A549 (cell line): ENCODE measurements around the gene PTMS. TPM values are rescaled to one million over a fixed set of nuclear protein-coding genes. Genes with fewer than 3 reads are reported as not detected.

ENCODE experiments used
- ATAC-seq, 2 experiments: fragments of 200-7000 bp in 1 of 2; fragments of >200 bp in 1 of 2; cut with Nextera tagmentation in 1 of 2; cut with Tn5 transposase in 1 of 2; 3 replicates each; pipeline versions ENCODE4 v1.8.0 to v1.9.1; 2018 to 2020; ENCODE audit warnings: mild to moderate bottlenecking in 1 of 2, moderate library complexity in 1 of 2
- CTCF ChIA-PET: fragments of 300-600 bp; sonication (Branson Sonifier 250); formaldehyde crosslinking; extraction: SDS; loops from one replicate; lab custom pipeline; 2021; ENCODE audit warnings: antibody characterized with exemption, inconsistent platforms; lab: Yijun Ruan, JAX
- POLR2A ChIA-PET: fragments of 350-600 bp; formaldehyde crosslinking; extraction: SDS; loops from one replicate; lab custom pipeline; 2021; ENCODE audit warnings: antibody characterized with exemption, inconsistent platforms; lab: Yijun Ruan, JAX
- DNase-seq, 2 experiments: peaks; one replicate each; pipeline versions ENCODE4 v3.0.0 to v3.0.0-alpha.2; 2011 to 2016; ENCODE audit warnings: low read depth in 1 of 2, low spot score in 1 of 2
- FAIRE-seq: peaks from 2 replicates; lab custom pipeline; 2011; peaks lifted over from hg19 to GRCh38; lab: Jason Lieb, UNC
- H3K27ac ChIP-seq, 2 experiments: fragments of >200 bp; sonication (Bioruptor Twin); formaldehyde crosslinking; 3 replicates each; pipeline ENCODE4 v1.5.1; 2016 to 2017
- H3K4me1 ChIP-seq: fragments of >200 bp; sonication (Bioruptor Twin); formaldehyde crosslinking; 3 replicates; pipeline ENCODE4 v1.6.1; 2016
- H3K4me2 ChIP-seq: fragments of >200 bp; sonication (Bioruptor Twin); formaldehyde crosslinking; 3 replicates; pipeline ENCODE4 v1.6.1; 2016
- H3K4me3 ChIP-seq: fragments of >200 bp; sonication (Bioruptor Twin); formaldehyde crosslinking; 3 replicates; pipeline ENCODE4 v1.5.1; 2016
- H3K9me3 ChIP-seq: fragments of >200 bp; sonication (Bioruptor Twin); formaldehyde crosslinking; 3 replicates; pipeline ENCODE4 v1.6.1; 2016
- ATOH8 ChIP-seq: fragments of 250-450 bp; sonication (Bioruptor Pico); IDR thresholded peaks from 2 replicates; pipeline ENCODE4 v1.5.0; 2020; ENCODE audit warnings: low read depth, mild to moderate bottlenecking, moderate library complexity
- BCL3 ChIP-seq: fragments of >200 bp; sonication (Bioruptor Twin); formaldehyde crosslinking; IDR thresholded peaks from 3 replicates; pipeline ENCODE4 v1.6.1; 2016
- CBX2 ChIP-seq: fragments of 200-600 bp; sonication (generic); IDR thresholded peaks from 2 replicates; pipeline ENCODE4 v1.6.1; 2016; ENCODE audit warnings: low read depth, mild to moderate bottlenecking, borderline replicate concordance
- CHD2 ChIP-seq: fragments of 150-350 bp; IDR thresholded peaks from 2 replicates; pipeline ENCODE4 v1.6.1; 2014; ENCODE audit warnings: low read length; ENCODE audit not compliant: partially characterized antibody
- CHD4 ChIP-seq: fragments of 200-600 bp; sonication (generic); IDR thresholded peaks from 2 replicates; pipeline ENCODE4 v1.6.1; 2016; ENCODE audit warnings: antibody characterized with exemption, mild to moderate bottlenecking, borderline replicate concordance
- EHMT2 ChIP-seq: fragments of 200-600 bp; sonication (generic); IDR thresholded peaks from 2 replicates; pipeline ENCODE4 v1.6.1; 2016; ENCODE audit warnings: antibody characterized with exemption, low read depth, mild to moderate bottlenecking, moderate library complexity
- FOSB ChIP-seq: fragments of 250-450 bp; sonication (Bioruptor Pico); IDR thresholded peaks from 2 replicates; pipeline ENCODE4 v1.5.0; 2020; ENCODE audit warnings: mild to moderate bottlenecking, moderate library complexity
- FOSL2 ChIP-seq, 2 experiments: fragments of 450-650 bp in 1 of 2; fragments of >200 bp in 1 of 2; sonication (Bioruptor Twin) in 1 of 2; formaldehyde crosslinking; IDR thresholded peaks; 2 replicates each; pipeline versions ENCODE4 v1.5.0 to v1.6.1; 2016 to 2020; ENCODE audit warnings: mild to moderate bottlenecking in 1 of 2, moderate library complexity in 1 of 2
- HES2 ChIP-seq: fragments of >200 bp; sonication (Bioruptor Twin); formaldehyde crosslinking; IDR thresholded peaks from 2 replicates; pipeline ENCODE4 v1.6.1; 2016
- HEYL ChIP-seq: fragments of 250-450 bp; sonication (Bioruptor Pico); IDR thresholded peaks from 2 replicates; pipeline ENCODE4 v1.8.0; 2021; ENCODE audit warnings: mild to moderate bottlenecking, moderate library complexity
- HOXA7 ChIP-seq: fragments of 250-450 bp; sonication (Bioruptor Pico); IDR thresholded peaks from 2 replicates; pipeline ENCODE4 v1.5.0; 2020; ENCODE audit warnings: mild to moderate bottlenecking, moderate library complexity
- HOXB13 ChIP-seq: fragments of 250-450 bp; sonication (Bioruptor Pico); IDR thresholded peaks from 2 replicates; pipeline ENCODE4 v1.5.0; 2020; ENCODE audit warnings: low read depth, mild to moderate bottlenecking, moderate library complexity
- HOXB5 ChIP-seq: fragments of 250-450 bp; sonication (Bioruptor Pico); IDR thresholded peaks from 2 replicates; pipeline ENCODE4 v1.5.0; 2020; ENCODE audit warnings: mild to moderate bottlenecking, moderate library complexity
- JUNB ChIP-seq: fragments of >200 bp; sonication (Bioruptor Twin); formaldehyde crosslinking; IDR thresholded peaks from 2 replicates; pipeline ENCODE4 v1.6.1; 2016
- KDM5A ChIP-seq: fragments of 200-600 bp; sonication (generic); IDR thresholded peaks from 2 replicates; pipeline ENCODE4 v1.6.1; 2016; ENCODE audit warnings: antibody characterized with exemption, mild to moderate bottlenecking
- NFE2L2 ChIP-seq: fragments of 150-350 bp; conservative IDR thresholded peaks from 2 replicates; pipeline ENCODE4 v1.6.1; 2014; ENCODE audit warnings: low read length
- NPAS2 ChIP-seq: fragments of 250-450 bp; sonication (Bioruptor Pico); IDR thresholded peaks from 2 replicates; pipeline ENCODE4 v1.8.0; 2022; ENCODE audit warnings: mild to moderate bottlenecking, moderate library complexity, borderline replicate concordance
- PHF8 ChIP-seq: fragments of 200-600 bp; sonication (generic); IDR thresholded peaks from 2 replicates; pipeline ENCODE4 v1.6.1; 2016; ENCODE audit warnings: low read depth, mild to moderate bottlenecking, antibody characterized with exemption, moderate library complexity, borderline replicate concordance
- POLR2AphosphoS2 ChIP-seq: conservative IDR thresholded peaks from 2 replicates; pipeline ENCODE4 v1.6.1; 2012; ENCODE audit warnings: low read length, improper control_type of control experiment, inconsistent platforms
- RAD21 ChIP-seq, 2 experiments: fragments of >200 bp in 1 of 2; sonication (Bioruptor Twin) in 1 of 2; formaldehyde crosslinking in 1 of 2; IDR thresholded peaks in 1 of 2; conservative IDR thresholded peaks in 1 of 2; 2 replicates in 1 of 2; 3 replicates in 1 of 2; pipeline ENCODE4 v1.6.1; 2012 to 2018; ENCODE audit warnings: inconsistent platforms in 1 of 2
- RARB ChIP-seq: fragments of 250-450 bp; sonication (Bioruptor Pico); IDR thresholded peaks from 2 replicates; pipeline ENCODE4 v1.8.0; 2021; ENCODE audit warnings: mild to moderate bottlenecking, moderate library complexity
- RCOR1 ChIP-seq: fragments of 150-350 bp; IDR thresholded peaks from 2 replicates; pipeline ENCODE4 v1.6.1; 2014; ENCODE audit warnings: antibody characterized with exemption, low read length, low read depth
- RFX5 ChIP-seq: fragments of 450-650 bp; IDR thresholded peaks from 2 replicates; pipeline ENCODE4 v1.7.1; 2014; ENCODE audit warnings: antibody characterized with exemption, mild to moderate bottlenecking, moderate library complexity
- RNF2 ChIP-seq: fragments of 200-600 bp; sonication (generic); IDR thresholded peaks from 2 replicates; pipeline ENCODE4 v1.6.1; 2016; ENCODE audit warnings: low read depth, mild to moderate bottlenecking, antibody characterized with exemption, moderate library complexity, borderline replicate concordance
- TFCP2L1 ChIP-seq: fragments of 250-450 bp; sonication (Bioruptor Pico); IDR thresholded peaks from 2 replicates; pipeline ENCODE4 v1.5.0; 2021; ENCODE audit warnings: mild to moderate bottlenecking
- USF2 ChIP-seq: fragments of 450-650 bp; IDR thresholded peaks from 2 replicates; pipeline ENCODE4 v1.6.1; 2014; ENCODE audit warnings: antibody characterized with exemption
- ZC3H11A ChIP-seq: fragments of 450-650 bp; IDR thresholded peaks from 2 replicates; pipeline ENCODE4 v1.6.1; 2014; ENCODE audit warnings: antibody characterized with exemption, mild to moderate bottlenecking
- ZNF302 ChIP-seq: fragments of 250-450 bp; sonication (Bioruptor Pico); IDR thresholded peaks from 2 replicates; pipeline ENCODE4 v1.9.0; 2021; ENCODE audit warnings: inconsistent platforms, mild to moderate bottlenecking, moderate library complexity
- ZSCAN20 ChIP-seq: fragments of 250-450 bp; sonication (Bioruptor Pico); IDR thresholded peaks from 2 replicates; pipeline ENCODE4 v1.8.0; 2022; ENCODE audit warnings: mild to moderate bottlenecking, moderate library complexity
- WGBS: methylation state at CpG from one replicate; pipeline ENCODE4 v1.1.6; 2017; ENCODE audit errors: missing lambda C conversion rate; 5-methylcytosine and 5-hydroxymethylcytosine counted together
- polyA plus RNA-seq, 4 experiments: library from polyadenylated mRNA; depleted of rRNA in 3 of 4; stranded (reverse); fragments of >200 nt; fragmentation: RNase III in 1 of 4; extraction: RNeasy Plus Mini Kit Qiagen cat#74134 plus additional on column Dnase treatment in 1 of 4; gene quantifications; 2 replicates in 3 of 4; 3 replicates in 1 of 4; pipeline ENCODE4 v1.2.3, GENCODE V29; 2011 to 2017

PTMS gene
- polyA plus RNA-seq, 2 of the 4 experiments (the other 2 are of a cell fraction): 391 to 1,195 TPM

- 0 out of 2 replicates have a peak, but pooled peaks have one; percentile 16 for TF ChIP-seq TFCP2L1 (CRISPR knock-in tag)
- TF ChIP-seq HES2: no peak
- TF ChIP-seq ZSCAN20 (CRISPR knock-in tag): no peak; the same call in 1 of the 2 replicates
- TF ChIP-seq RNF2: no peak
- no peak for TF ChIP-seq ZC3H11A
- TF ChIP-seq HEYL (CRISPR knock-in tag): no peak
Observed at GRCh38 chr12:6723607-6724408, 42.4 kb upstream of the PTMS start, which contains the start of gene COPS7A (continued).

GRCh38 chr12:6724409-6724797 lies 41.8 kb upstream of the PTMS start:
- 12% methylated on average over 10 of the region's 10 CpGs for WGBS
- CTCF ChIA-PET: interaction anchor here (0.9 to 7.6 kb wide), 12 partner anchors 9 to 148 kb away, joined by 3 to 52 read pairs (median 4); partner anchors contain the start of genes MLF2, SPSB2 and ZNF384

GRCh38 chr12:6725350-6725749 lies 40.8 kb upstream of the PTMS start:
- H3K27ac ChIP-seq: peak overlapping the region in 1 of 2 experiments; percentile 25; a peak in 2 of 6 replicates
- POLR2A ChIA-PET: no interaction called here
- DNase-seq: no peak
- CTCF ChIA-PET: interaction anchor here (1.6 to 7.6 kb wide), 6 partner anchors 10 to 100 kb away, joined by 4 to 52 read pairs (median 12); partner anchors contain the start of genes MLF2 and ZNF384
- no peak for TF ChIP-seq KDM5A
- no peak for TF ChIP-seq CHD4
- TF ChIP-seq RFX5: no peak
- no peak for ATAC-seq
- FAIRE-seq: no peak
- peak overlapping the region; percentile 94 for H3K4me2 ChIP-seq
- no peak overlapping the region for H3K4me3 ChIP-seq
- H3K9me3 ChIP-seq: no peaks in the 10 kb centered on the region
- H3K4me1 ChIP-seq: peaks cover 13% of the 10 kb centered on the region
- 89% methylated on average over 7 of the region's 7 CpGs for WGBS

More at GRCh38 chr12:6724409-6724797, 41.8 kb upstream of the PTMS start:
- ATAC-seq (peak; percentile 45 to 50), FAIRE-seq (no peak), DNase-seq (peak in 1 of 2 experiments; percentile 42)
- H3K27ac ChIP-seq: peak overlapping the region; percentile 86 to 89
- peak overlapping the region; percentile 94 for H3K4me2 ChIP-seq
- H3K4me3 ChIP-seq: peak overlapping the region; percentile 61
- POLR2A ChIA-PET: interaction anchor here (0.7 to 3.0 kb wide), 27 partner anchors 9 to 254 kb away, joined by 3 to 86 read pairs (median 4); partner anchors contain the start of genes C12orf57, GAPDH, MLF2 and NOP2
- H3K4me1 ChIP-seq: peaks cover 13% of the 10 kb centered on the region
- no peaks in the 10 kb centered on the region for H3K9me3 ChIP-seq
- TF ChIP-seq PHF8 (peak; percentile 2; the same call in 1 of the 2 replicates), RFX5 (no peak), NFE2L2 (no peak), ZNF302 (CRISPR knock-in tag) (no peak), FOSB (no peak), HOXB5 (no peak), POLR2AphosphoS2 (no peak), HOXA7 (no peak)

- POLR2A ChIA-PET: no interaction called here
- no peak overlapping the region for H3K4me2 ChIP-seq
- H3K4me3 ChIP-seq: no peak overlapping the region
- ATAC-seq (no peak), DNase-seq (no peak), FAIRE-seq (no peak)
- H3K27ac ChIP-seq: no peak overlapping the region
- CTCF ChIA-PET: interaction anchor here (2.5 to 7.6 kb wide), 2 partner anchors 24 kb away, joined by 15 to 52 read pairs; partner anchors contain the start of gene MLF2
- 95% methylated on average over 18 of the region's 18 CpGs for WGBS
- H3K4me1 ChIP-seq: peaks cover 9% of the 10 kb centered on the region
- H3K9me3 ChIP-seq: no peaks in the 10 kb centered on the region
- TF ChIP-seq BCL3 (no peak), RAD21 (conservative IDR thresholded peaks at IDR 0.05 in 1 of 2, IDR thresholded peaks at IDR 0.05 in 1 of 2) (no peak), HOXB13 (no peak), EHMT2 (no peak), FOSB (no peak), ATOH8 (CRISPR knock-in tag) (no peak), NPAS2 (CRISPR knock-in tag) (no peak), ZC3H11A (no peak), CHD2 (no peak), FOSL2 (IDR thresholded peaks at IDR 0.05) (no peak), FOSL2 (CRISPR knock-in tag; IDR thresholded peaks at IDR 0.05) (no peak), RCOR1 (no peak), RFX5 (no peak), RARB (no peak), USF2 (no peak), CBX2 (no peak), JUNB (no peak)
Observed at GRCh38 chr12:6729186-6729585, 37.0 kb upstream of the PTMS start.
